PC-3 (cell line): Measurements from ENCODE around the gene CSNK1G1. TPM values are rescaled to one million over a fixed set of nuclear protein-coding genes. Genes with fewer than 3 reads are reported as not detected.

Experiments
- ATAC-seq: fragments of 200-7000 bp; cut with Tn5 transposase; 2 replicates; pipeline ENCODE4 v1.9.1; 2020; ENCODE audit warnings: mild to moderate bottlenecking, moderate library complexity
- BruUV-seq: library from RNA; stranded (reverse); fragments of 400-500 nt; replicated peaks from 2 replicates; lab custom pipeline; 2021; lab: Mats Ljungman, UMichigan
- CTCF ChIA-PET: fragments of 300-600 bp; sonication (Branson Sonifier 250); formaldehyde crosslinking; loops from one replicate; lab custom pipeline; 2022; ENCODE audit warnings: antibody characterized with exemption; lab: Charles Lee
- POLR2A ChIA-PET: fragments of 300-600 bp; sonication (Branson Sonifier 250); formaldehyde crosslinking; loops from one replicate; lab custom pipeline; 2022; ENCODE audit warnings: antibody characterized with exemption; ENCODE audit not compliant: unreplicated experiment; lab: Charles Lee
- DNase-seq: peaks from one replicate; pipeline ENCODE4 v3.0.0-alpha.2; 2015
- H2AFZ ChIP-seq: fragments of 300-600 bp; sonication (generic); 2 replicates; pipeline ENCODE4 v1.6.0; 2016; ENCODE audit warnings: antibody characterized with exemption, low read length
- H3F3A ChIP-seq: fragments of 300-600 bp; sonication (generic); one replicate; pipeline ENCODE4 v1.6.0; 2017; ENCODE audit warnings: antibody characterized with exemption, low read length, control low read depth, mild to moderate bottlenecking; ENCODE audit not compliant: unreplicated experiment
- H3K27ac ChIP-seq: fragments of 300-600 bp; sonication (generic); 2 replicates; pipeline ENCODE4 v1.5.1; 2016; ENCODE audit warnings: mild to moderate bottlenecking, low read length
- H3K27me3 ChIP-seq: fragments of 300-600 bp; sonication (generic); 2 replicates; pipeline ENCODE4 v1.6.1; 2016; ENCODE audit warnings: low read length, mixed read lengths
- H3K36me3 ChIP-seq: fragments of 300-600 bp; sonication (generic); 2 replicates; pipeline ENCODE4 v1.6.1; 2016; ENCODE audit warnings: low read depth, mixed run types, low read length, mixed read lengths
- H3K4me1 ChIP-seq: fragments of 300-600 bp; sonication (generic); 2 replicates; pipeline ENCODE4 v1.5.1; 2016; ENCODE audit warnings: low read length; ENCODE audit not compliant: insufficient read depth
- H3K4me2 ChIP-seq: fragments of 300-600 bp; sonication (generic); 2 replicates; pipeline ENCODE4 v1.6.0; 2016; ENCODE audit warnings: low read length
- H3K4me3 ChIP-seq: fragments of 300-600 bp; sonication (generic); 2 replicates; pipeline ENCODE4 v1.5.1; 2016; ENCODE audit warnings: mild to moderate bottlenecking, low read length, mixed read lengths
- H3K79me2 ChIP-seq: fragments of 300-600 bp; sonication (generic); 2 replicates; pipeline ENCODE4 v1.6.1; 2017; ENCODE audit warnings: low read length, mixed read lengths
- H3K9ac ChIP-seq: fragments of 300-600 bp; sonication (generic); 2 replicates; pipeline ENCODE4 v1.6.0; 2016; ENCODE audit warnings: mild to moderate bottlenecking, low read length
- H3K9me2 ChIP-seq: fragments of 300-600 bp; sonication (generic); replicated peaks from 2 replicates; pipeline ENCODE4 v1.6.1; 2016; ENCODE audit warnings: mixed run types, low read length, mixed read lengths
- H3K9me3 ChIP-seq: fragments of 300-600 bp; sonication (generic); 2 replicates; pipeline ENCODE4 v1.6.1; 2016; ENCODE audit warnings: low read length, mixed read lengths
- H4K20me1 ChIP-seq: fragments of 300-600 bp; sonication (generic); 2 replicates; pipeline ENCODE4 v1.6.1; 2016; ENCODE audit warnings: low read length, mixed read lengths
- CTCF ChIP-seq: fragments of 300-600 bp; sonication (generic); conservative IDR thresholded peaks from 2 replicates; pipeline ENCODE4 v1.5.1; 2017; ENCODE audit warnings: antibody characterized with exemption, low read depth, mild to moderate bottlenecking, low read length
- EZH2 ChIP-seq: fragments of 300-600 bp; sonication (generic); IDR thresholded peaks from one replicate; pipeline ENCODE4 v1.6.1; 2017; ENCODE audit warnings: antibody characterized with exemption, mild to moderate bottlenecking, low read length; ENCODE audit not compliant: unreplicated experiment
- EZH2phosphoT487 ChIP-seq: fragments of 300-600 bp; sonication (generic); IDR thresholded peaks from 2 replicates; pipeline ENCODE4 v1.6.1; 2018; ENCODE audit warnings: mild to moderate bottlenecking, antibody characterized with exemption, low read length, borderline replicate concordance
- intact Hi-C: fragments of 100-400 bp; cut with micrococcal nuclease; formaldehyde crosslinking; loops from 2 replicates; pipeline ENCODE4 v1.9.0; 2023
- total RNA-seq: library from RNA; depleted of rRNA; stranded (reverse); fragments of >200 nt; gene quantifications from 2 replicates; pipeline ENCODE4 v1.2.3, GENCODE V29; 2014

CSNK1G1 gene
- total RNA-seq, 1 experiment from 2014 or later = 9.8 TPM

GRCh38 chr15:64246364-64247189, 109.4 kb downstream of the CSNK1G1 start:
- ATAC-seq (peak; percentile 67), DNase-seq (peak; percentile 77)
- no peaks in the 10 kb centered on the region for H4K20me1 ChIP-seq
- H3K4me3 ChIP-seq = peak overlapping the region; percentile 42
- H3K79me2 ChIP-seq = peaks cover 12% of the 10 kb centered on the region
- TF ChIP-seq CTCF (no peak), EZH2 (no peak), EZH2phosphoT487 (no peak)
- H3K27ac ChIP-seq = peak overlapping the region; percentile 95
- H3K9me3 ChIP-seq = no peaks in the 10 kb centered on the region
- H3F3A ChIP-seq = peaks cover 9% of the 10 kb centered on the region
- ChIA-PET CTCF (no interaction called here), POLR2A (no interaction called here)
- peak overlapping the region; percentile 40 for H2AFZ ChIP-seq
- H3K9ac ChIP-seq = peak overlapping the region; percentile 75
- peak overlapping the region; percentile 80 for H3K4me2 ChIP-seq
- BruUV-seq = no TSS peak
- peaks cover 49% of the 10 kb centered on the region for H3K4me1 ChIP-seq
- no peaks in the 10 kb centered on the region for H3K27me3 ChIP-seq
- intact Hi-C loops = loop anchor here (5.0 kb wide), 1 partner anchor 34 kb away; no protein-coding TSS in a partner anchor
- H3K9me2 ChIP-seq = no peaks in the 10 kb centered on the region
- H3K36me3 ChIP-seq = no peaks in the 10 kb centered on the region

- Histone ChIP-seq H4K20me1 (no peaks in the 10 kb centered on the region), H3K36me3 (no peaks in the 10 kb centered on the region), H3K9me2 (no peaks in the 10 kb centered on the region), H3K4me3 (no peak overlapping the region), H3K9ac (no peak overlapping the region), H3K9me3 (no peaks in the 10 kb centered on the region), H2AFZ (no peak overlapping the region), H3K27me3 (no peaks in the 10 kb centered on the region), H3K4me1 (peaks cover 39% of the 10 kb centered on the region), H3F3A (peaks cover 9% of the 10 kb centered on the region), H3K27ac (no peak overlapping the region), H3K4me2 (no peak overlapping the region), H3K79me2 (peaks cover 14% of the 10 kb centered on the region)
- intact Hi-C loops = loop anchor here (5.0 kb wide), 1 partner anchor 33 kb away; no protein-coding TSS in a partner anchor
- DNase-seq (no peak), ATAC-seq (no peak)
- ChIA-PET POLR2A (no interaction called here), CTCF (no interaction called here)
- TF ChIP-seq EZH2 (no peak), EZH2phosphoT487 (no peak), CTCF (no peak)
- BruUV-seq = no TSS peak
Observed at GRCh38 chr15:64245405-64245804, 110.6 kb downstream of the CSNK1G1 start.

- Histone ChIP-seq H3K27ac (no peak overlapping the region), H3K4me1 (peaks cover 4% of the 10 kb centered on the region), H4K20me1 (no peaks in the 10 kb centered on the region), H3K9me2 (no peaks in the 10 kb centered on the region), H3F3A (no peaks in the 10 kb centered on the region), H3K4me3 (no peak overlapping the region), H3K9me3 (no peaks in the 10 kb centered on the region), H3K27me3 (no peaks in the 10 kb centered on the region), H3K79me2 (peaks cover 4% of the 10 kb centered on the region; the same call in 1 of the 2 replicates), H3K36me3 (no peaks in the 10 kb centered on the region), H2AFZ (no peak overlapping the region), H3K4me2 (no peak overlapping the region), H3K9ac (no peak overlapping the region)
- intact Hi-C loops = no loop called here
- no peak for ATAC-seq
- POLR2A ChIA-PET = no interaction called here
- no TSS peak for BruUV-seq
- TF ChIP-seq EZH2 = no peak
- TF ChIP-seq CTCF = no peak
- TF ChIP-seq EZH2phosphoT487 = no peak
- CTCF ChIA-PET = no interaction called here
- DNase-seq = no peak
Observed at GRCh38 chr15:64237677-64238076, 118.3 kb downstream of the CSNK1G1 start.
